GM06990 (cell line): ENCODE data around the gene TBK1.

Experiments used
- DNase-seq: peaks from one replicate; pipeline ENCODE4 v3.0.0-alpha.2; 2011; ENCODE audit not compliant: insufficient read length; ENCODE audit errors: extremely low read depth
- H3K27me3 ChIP-seq: replicated peaks from 2 replicates; pipeline ENCODE4 v1.6.0; 2011; ENCODE audit warnings: low read length; ENCODE audit not compliant: control insufficient read depth, insufficient read depth
- H3K36me3 ChIP-seq: 2 replicates; pipeline ENCODE4 v1.5.1; 2011; ENCODE audit warnings: low read length; ENCODE audit not compliant: control insufficient read depth, insufficient read depth
- H3K4me3 ChIP-seq: replicated peaks from 2 replicates; pipeline ENCODE4 v1.5.1; 2011; ENCODE audit warnings: low read depth, mild to moderate bottlenecking, control low read depth, low read length
- TF ChIP-seq, protein P1 (sequence below): IDR thresholded peaks from 2 replicates; pipeline ENCODE4 v1.5.1; 2011; ENCODE audit warnings: low read length, control low read depth, mild to moderate bottlenecking, inconsistent platforms; ENCODE audit not compliant: insufficient read depth, poor library complexity, severe bottlenecking

Gene TBK1

GRCh38 chr12:64501486-64501885 lies 49.6 kb downstream of the TBK1 start:
- TF ChIP-seq, protein P1, sequence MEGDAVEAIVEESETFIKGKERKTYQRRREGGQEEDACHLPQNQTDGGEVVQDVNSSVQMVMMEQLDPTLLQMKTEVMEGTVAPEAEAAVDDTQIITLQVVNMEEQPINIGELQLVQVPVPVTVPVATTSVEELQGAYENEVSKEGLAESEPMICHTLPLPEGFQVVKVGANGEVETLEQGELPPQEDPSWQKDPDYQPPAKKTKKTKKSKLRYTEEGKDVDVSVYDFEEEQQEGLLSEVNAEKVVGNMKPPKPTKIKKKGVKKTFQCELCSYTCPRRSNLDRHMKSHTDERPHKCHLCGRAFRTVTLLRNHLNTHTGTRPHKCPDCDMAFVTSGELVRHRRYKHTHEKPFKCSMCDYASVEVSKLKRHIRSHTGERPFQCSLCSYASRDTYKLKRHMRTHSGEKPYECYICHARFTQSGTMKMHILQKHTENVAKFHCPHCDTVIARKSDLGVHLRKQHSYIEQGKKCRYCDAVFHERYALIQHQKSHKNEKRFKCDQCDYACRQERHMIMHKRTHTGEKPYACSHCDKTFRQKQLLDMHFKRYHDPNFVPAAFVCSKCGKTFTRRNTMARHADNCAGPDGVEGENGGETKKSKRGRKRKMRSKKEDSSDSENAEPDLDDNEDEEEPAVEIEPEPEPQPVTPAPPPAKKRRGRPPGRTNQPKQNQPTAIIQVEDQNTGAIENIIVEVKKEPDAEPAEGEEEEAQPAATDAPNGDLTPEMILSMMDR: no peak
- no peaks in the 10 kb centered on the region; the same call in 1 of the 2 replicates for H3K36me3 ChIP-seq
- no peak for DNase-seq
- no peaks in the 10 kb centered on the region for H3K27me3 ChIP-seq
- no peak overlapping the region for H3K4me3 ChIP-seq

- TF ChIP-seq, protein P1: no peak
- Histone ChIP-seq H3K36me3 (no peaks in the 10 kb centered on the region; the same call in 1 of the 2 replicates), H3K4me3 (no peak overlapping the region), H3K27me3 (no peaks in the 10 kb centered on the region)
- no peak for DNase-seq
These were observed 55.0 kb downstream of the TBK1 start for GRCh38 chr12:64506955-64507354.

GRCh38 chr12:64510667-64511066 lies 58.7 kb downstream of the TBK1 start:
- no peak for DNase-seq
- Histone ChIP-seq H3K4me3 (no peak overlapping the region), H3K27me3 (no peaks in the 10 kb centered on the region), H3K36me3 (no peaks in the 10 kb centered on the region; the same call in 1 of the 2 replicates)
- TF ChIP-seq, protein P1: no peak

GRCh38 chr12:64518396-64518795 lies 66.5 kb downstream of the TBK1 start:
- TF ChIP-seq, protein P1: no peak
- DNase-seq: no peak
- Histone ChIP-seq H3K27me3 (no peaks in the 10 kb centered on the region), H3K4me3 (no peak overlapping the region), H3K36me3 (no peaks in the 10 kb centered on the region)

DNA sequence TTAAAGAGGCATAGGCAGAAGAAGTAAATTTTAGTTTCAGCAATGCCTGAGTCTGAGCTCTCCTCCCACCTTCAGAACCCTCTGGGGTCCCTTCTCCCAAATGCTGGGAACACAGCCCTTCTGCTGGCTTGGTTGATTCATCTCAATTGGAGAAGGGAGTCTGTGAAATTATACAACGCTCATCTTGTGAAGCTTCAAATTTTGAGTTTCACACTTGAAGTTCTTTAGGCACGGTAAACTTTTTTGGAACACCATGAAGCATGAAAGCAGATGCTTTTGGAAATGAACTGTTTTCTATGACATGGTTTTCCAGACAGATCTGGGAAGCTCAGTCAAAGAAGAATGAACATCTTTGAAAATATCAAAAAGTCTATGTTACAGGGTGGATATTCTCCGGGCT lies 69.9 kb downstream of the TBK1 start:
- Histone ChIP-seq H3K27me3 (no peaks in the 10 kb centered on the region), H3K36me3 (no peaks in the 10 kb centered on the region), H3K4me3 (no peak overlapping the region)
- DNase-seq: no peak
- TF ChIP-seq, protein P1: no peak

DNA sequence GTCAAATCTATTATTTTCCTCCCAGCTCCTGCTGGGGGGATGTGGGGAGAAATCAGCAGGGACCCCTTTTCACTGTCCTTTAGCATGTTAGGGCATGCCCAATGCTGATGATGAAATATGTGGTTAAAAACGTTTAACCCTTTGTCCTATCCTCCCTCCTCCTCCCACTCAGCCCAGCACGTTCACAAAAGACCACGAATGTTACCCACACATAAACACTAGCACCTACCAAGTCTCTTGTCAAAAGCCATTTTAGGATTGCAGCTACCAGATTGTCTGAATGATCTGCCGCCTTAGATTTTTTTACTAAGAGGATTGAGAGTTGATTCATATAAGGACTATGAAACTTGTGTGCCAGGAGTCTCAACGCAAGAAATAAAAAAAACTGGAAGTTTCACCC lies 70.4 kb downstream of the TBK1 start:
- Histone ChIP-seq H3K4me3 (no peak overlapping the region), H3K36me3 (no peaks in the 10 kb centered on the region), H3K27me3 (no peaks in the 10 kb centered on the region)
- TF ChIP-seq, protein P1: no peak
- DNase-seq: no peak
